Measurements from ENCODE around the gene FAM76B. TPM values are rescaled to one million over a fixed set of nuclear protein-coding genes. Genes with fewer than 3 reads are reported as not detected.

FAM76B gene
- total and polyA plus RNA-seq, 5 experiments from 2014 or later: 11.7 to 58.8 (median 12.1) TPM

GRCh38 chr11:95725196-95725595 lies 64.4 kb downstream of the FAM76B start:
- no peak overlapping the region for H3K27ac Mint-ChIP-seq
- H3K9me3 Mint-ChIP-seq: no peaks in the 10 kb centered on the region
- no peaks in the 10 kb centered on the region for H3K36me3 Mint-ChIP-seq
- ATAC-seq (no peak), DNase-seq (no peak)
- peaks cover 2 to 13% (median 4%) of the 10 kb centered on the region in 4 donors for H3K4me1 Mint-ChIP-seq
- POLR2A ChIA-PET: no interaction called here
- H3K27me3 Mint-ChIP-seq: peaks cover 0 to 13% (median 0%) of the 10 kb centered on the region in 5 donors
- no peak overlapping the region for H3K4me3 Mint-ChIP-seq

GRCh38 chr11:95723361-95723942 lies 66.1 kb downstream of the FAM76B start:
- Mint-ChIP-seq H3K27ac (no peak overlapping the region), H3K27me3 (peaks cover 0 to 10% (median 0%) of the 10 kb centered on the region in 5 donors), H3K4me1 (peaks cover 2 to 27% (median 6%) of the 10 kb centered on the region in 4 donors), H3K4me3 (no peak overlapping the region), H3K9me3 (no peaks in the 10 kb centered on the region), H3K36me3 (no peaks in the 10 kb centered on the region)
- DNase-seq (no peak), ATAC-seq (no peak)
- POLR2A ChIA-PET: interaction anchor here (0.6 to 0.8 kb wide), 2 partner anchors 239 to 573 kb away, joined by 3 to 6 read pairs; no protein-coding TSS in a partner anchor

- Mint-ChIP-seq H3K27me3 (no peaks in the 10 kb centered on the region), H3K4me3 (peak overlapping the region in 1 of 10 donors; percentile 54), H3K27ac (peak overlapping the region in 3 of 10 donors; percentile 5 to 77 (median 17)), H3K4me1 (peaks cover 4 to 50% (median 15%) of the 10 kb centered on the region in 4 donors), H3K36me3 (no peaks in the 10 kb centered on the region), H3K9me3 (no peaks in the 10 kb centered on the region)
- POLR2A ChIA-PET: interaction anchor here (0.7 kb wide), 1 partner anchor 1985 kb away, joined by 3 read pairs; no protein-coding TSS in a partner anchor
- no peak for DNase-seq
- peak; percentile 29 to 51 for ATAC-seq
These were observed 69.4 kb downstream of the FAM76B start for GRCh38 chr11:95720195-95720594.

Other genes with a start within 250 kb of the FAM76B start
- 10 to 100 TPM; 68.4 to 82.5 TPM for gene CEP57, start 716 bp upstream of the FAM76B start, total RNA-seq
- 10 to 100 TPM; 53.0 to 64.2 (median 60.8) TPM for gene CEP57, start 716 bp upstream of the FAM76B start, polyA plus RNA-seq
- 10 to 100 TPM; 14.1 to 14.6 TPM for gene MTMR2, start 134.3 kb upstream of the FAM76B start, total RNA-seq
- 10 to 100 TPM; 10.2 to 11.8 (median 10.9) TPM for gene MTMR2, start 134.3 kb upstream of the FAM76B start, polyA plus RNA-seq